WERI-Rb-1 (cell line): ENCODE measurements around the gene GFI1B.

ENCODE experiments used
- DNase-seq: peaks from one replicate; pipeline ENCODE4 v3.0.0-alpha.2; 2020
- H3K27ac ChIP-seq: fragments of 250-450 bp; sonication (Bioruptor Pico); 2 replicates; pipeline ENCODE4 v1.5.1; 2020; ENCODE audit warnings: mild to moderate bottlenecking, moderate library complexity
- H3K27me3 ChIP-seq: fragments of 250-450 bp; sonication (Bioruptor Pico); 2 replicates; pipeline ENCODE4 v1.5.1; 2021; ENCODE audit warnings: mild to moderate bottlenecking, low read depth, moderate library complexity; ENCODE audit not compliant: insufficient read depth, severe bottlenecking
- H3K36me3 ChIP-seq: fragments of 250-450 bp; sonication (Bioruptor Pico); 2 replicates; pipeline ENCODE4 v1.5.1; 2020; ENCODE audit warnings: mild to moderate bottlenecking, moderate library complexity
- H3K4me3 ChIP-seq: 2 replicates; pipeline ENCODE4 v1.5.1; 2011; ENCODE audit warnings: low read depth, mild to moderate bottlenecking, control low read depth, low read length
- H3K9me3 ChIP-seq: fragments of 250-450 bp; sonication (Bioruptor Pico); 2 replicates; pipeline ENCODE4 v1.5.1; 2021; ENCODE audit warnings: mild to moderate bottlenecking, moderate library complexity; ENCODE audit not compliant: severe bottlenecking
- TF ChIP-seq, protein P1 (sequence below): IDR thresholded peaks from 2 replicates; pipeline ENCODE4 v1.5.1; 2011; ENCODE audit warnings: low read depth, mild to moderate bottlenecking, control low read depth, inconsistent platforms, low read length

GFI1B gene

DNA sequence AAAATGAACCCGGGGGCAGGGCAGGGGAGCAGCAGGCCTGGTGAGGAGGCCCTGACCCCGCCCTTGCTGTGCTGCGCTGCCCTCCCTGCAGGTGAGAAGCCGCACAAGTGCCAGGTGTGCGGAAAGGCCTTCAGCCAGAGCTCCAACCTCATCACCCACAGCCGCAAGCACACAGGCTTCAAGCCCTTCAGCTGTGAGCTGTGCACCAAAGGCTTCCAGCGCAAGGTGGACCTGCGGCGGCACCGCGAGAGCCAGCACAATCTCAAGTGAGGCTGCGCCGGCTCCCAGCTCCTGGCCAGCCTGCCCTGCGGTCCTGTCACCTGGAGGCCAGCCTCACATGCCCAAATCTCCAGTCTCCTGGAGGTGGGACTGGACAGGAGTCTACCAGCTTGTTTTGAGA is 12.3 kb downstream of the GFI1B start:
- Histone ChIP-seq H3K36me3 (no peaks in the 10 kb centered on the region), H3K9me3 (no peaks in the 10 kb centered on the region), H3K27me3 (no peaks in the 10 kb centered on the region), H3K4me3 (no peak overlapping the region), H3K27ac (no peak overlapping the region)
- DNase-seq: no peak
- TF ChIP-seq, protein P1, sequence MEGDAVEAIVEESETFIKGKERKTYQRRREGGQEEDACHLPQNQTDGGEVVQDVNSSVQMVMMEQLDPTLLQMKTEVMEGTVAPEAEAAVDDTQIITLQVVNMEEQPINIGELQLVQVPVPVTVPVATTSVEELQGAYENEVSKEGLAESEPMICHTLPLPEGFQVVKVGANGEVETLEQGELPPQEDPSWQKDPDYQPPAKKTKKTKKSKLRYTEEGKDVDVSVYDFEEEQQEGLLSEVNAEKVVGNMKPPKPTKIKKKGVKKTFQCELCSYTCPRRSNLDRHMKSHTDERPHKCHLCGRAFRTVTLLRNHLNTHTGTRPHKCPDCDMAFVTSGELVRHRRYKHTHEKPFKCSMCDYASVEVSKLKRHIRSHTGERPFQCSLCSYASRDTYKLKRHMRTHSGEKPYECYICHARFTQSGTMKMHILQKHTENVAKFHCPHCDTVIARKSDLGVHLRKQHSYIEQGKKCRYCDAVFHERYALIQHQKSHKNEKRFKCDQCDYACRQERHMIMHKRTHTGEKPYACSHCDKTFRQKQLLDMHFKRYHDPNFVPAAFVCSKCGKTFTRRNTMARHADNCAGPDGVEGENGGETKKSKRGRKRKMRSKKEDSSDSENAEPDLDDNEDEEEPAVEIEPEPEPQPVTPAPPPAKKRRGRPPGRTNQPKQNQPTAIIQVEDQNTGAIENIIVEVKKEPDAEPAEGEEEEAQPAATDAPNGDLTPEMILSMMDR: no peak

DNA sequence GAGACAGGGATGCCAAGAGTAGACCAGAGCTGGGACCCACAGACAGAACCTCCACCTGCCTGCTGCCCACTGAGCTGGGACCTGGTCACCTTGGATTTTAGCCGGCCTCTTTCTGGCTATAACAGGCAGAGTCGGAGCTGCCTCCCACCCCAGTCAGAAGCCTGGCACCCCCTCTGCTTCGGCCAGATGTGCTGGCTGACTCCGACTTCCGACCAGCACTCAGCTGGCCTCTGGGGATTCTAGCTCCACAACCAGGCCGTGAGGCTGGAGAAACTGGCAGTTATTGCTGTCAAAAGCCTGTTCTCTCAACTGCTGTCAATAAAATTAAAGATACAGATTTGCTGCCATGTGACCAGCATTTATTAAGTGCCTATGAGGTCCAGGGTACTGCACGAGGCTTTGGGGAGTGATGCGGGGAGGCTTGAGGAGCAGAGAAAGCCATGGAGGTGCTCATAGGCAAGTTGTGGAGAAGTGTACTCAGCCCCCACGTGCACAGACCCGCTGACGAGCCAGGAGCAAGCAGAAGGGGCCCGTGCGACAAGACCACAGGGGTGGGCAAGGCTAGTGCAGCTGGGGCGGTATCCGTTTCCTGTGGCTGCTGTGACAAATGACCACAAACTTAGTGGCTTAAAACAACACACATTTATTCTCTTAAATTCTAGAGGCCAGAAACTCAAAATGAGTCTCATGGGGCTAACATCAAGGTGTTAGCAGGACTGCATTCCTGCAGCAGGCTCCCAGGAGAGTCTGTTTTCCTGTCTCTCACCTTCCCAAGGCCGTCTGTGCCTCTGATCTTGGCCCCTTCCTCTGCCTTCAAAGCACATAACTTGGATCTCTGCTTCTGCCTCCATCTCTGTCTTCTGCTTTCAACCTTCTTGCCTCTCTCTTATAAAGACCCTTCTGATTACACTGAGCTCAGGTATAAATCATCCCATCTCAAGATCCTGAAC is 13.1 kb downstream of the GFI1B start:
- no peak for DNase-seq
- Histone ChIP-seq H3K27ac (no peak overlapping the region), H3K36me3 (no peaks in the 10 kb centered on the region), H3K27me3 (no peaks in the 10 kb centered on the region), H3K9me3 (no peaks in the 10 kb centered on the region), H3K4me3 (no peak overlapping the region)
- TF ChIP-seq, protein P1: no peak

DNA sequence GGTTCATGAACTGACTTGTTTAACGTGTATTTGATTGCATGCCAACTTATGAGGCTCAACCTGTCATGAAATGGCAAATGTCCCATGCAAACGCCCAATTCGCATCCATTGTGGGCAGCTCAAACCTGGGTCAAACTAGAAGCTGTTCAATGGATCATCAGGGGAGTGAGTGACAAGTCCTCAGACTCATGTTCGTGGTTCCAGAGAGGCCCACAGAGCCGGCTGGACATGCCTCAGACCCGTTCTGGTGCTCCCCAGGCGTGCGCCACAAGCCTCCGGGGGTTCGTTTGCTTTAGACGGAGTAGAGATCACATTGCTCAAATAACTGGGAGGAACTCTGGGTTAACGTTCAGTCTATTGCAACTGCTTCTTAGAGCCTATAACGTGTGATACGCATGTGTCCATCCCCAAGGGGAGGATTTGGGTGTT is 15.0 kb downstream of the GFI1B start:
- no peaks in the 10 kb centered on the region for H3K9me3 ChIP-seq
- DNase-seq: no peak
- no peak overlapping the region for H3K4me3 ChIP-seq
- TF ChIP-seq, protein P1: no peak
- H3K27me3 ChIP-seq: no peaks in the 10 kb centered on the region
- no peaks in the 10 kb centered on the region for H3K36me3 ChIP-seq
- H3K27ac ChIP-seq: no peak overlapping the region

DNA sequence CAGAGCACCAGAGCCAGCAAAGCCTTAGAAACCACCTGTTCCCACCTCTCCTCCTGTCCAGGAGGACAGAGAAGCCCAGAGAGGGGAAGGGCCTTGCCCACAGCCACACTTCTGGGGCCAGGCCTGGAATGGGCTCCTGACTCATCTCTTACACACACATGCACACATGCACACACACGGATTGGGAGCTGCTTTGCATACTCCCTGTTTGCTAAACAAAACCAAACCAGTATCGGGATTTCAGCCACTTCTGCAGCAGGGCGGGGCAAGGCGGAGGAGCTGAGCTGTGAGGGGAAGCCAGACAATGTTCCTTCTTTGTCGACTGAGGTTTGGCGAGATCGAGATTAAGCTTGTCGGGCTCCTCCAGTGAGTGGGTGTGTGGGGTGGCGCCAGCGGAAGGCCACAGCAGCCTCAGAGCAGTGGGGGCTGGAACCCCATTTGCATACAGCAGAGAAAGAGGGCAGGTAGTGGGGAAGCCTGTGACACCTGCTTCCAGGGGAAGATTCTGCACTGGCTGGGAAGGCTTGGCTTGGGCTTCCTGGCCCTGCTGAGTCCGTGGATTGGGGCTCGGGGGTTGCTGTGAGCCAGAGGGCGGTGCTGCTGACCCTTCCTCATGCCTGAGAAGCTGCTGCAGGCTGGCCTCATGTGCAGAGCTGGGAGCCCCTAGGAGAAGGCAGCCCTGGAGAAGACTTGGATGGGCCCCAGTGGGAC is 16.1 kb downstream of the GFI1B start:
- Histone ChIP-seq H3K4me3 (no peak overlapping the region), H3K36me3 (no peaks in the 10 kb centered on the region), H3K27ac (no peak overlapping the region), H3K27me3 (no peaks in the 10 kb centered on the region), H3K9me3 (no peaks in the 10 kb centered on the region)
- no peak for DNase-seq
- TF ChIP-seq, protein P1: no peak

DNA sequence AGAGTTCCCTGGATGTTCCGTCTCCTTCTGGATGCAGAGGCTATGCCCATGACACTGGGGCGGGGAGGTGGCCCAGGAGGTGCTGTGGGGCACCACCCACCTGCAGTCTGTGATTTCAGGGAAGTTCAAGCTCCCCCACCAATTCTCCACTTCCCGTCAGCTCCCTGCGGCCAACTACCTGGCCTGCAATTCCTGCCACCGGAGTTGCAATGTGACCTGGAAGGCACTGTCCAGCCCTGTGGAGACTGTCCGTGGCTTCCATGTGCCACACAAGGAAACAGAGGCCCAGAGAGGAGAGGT is 16.6 kb downstream of the GFI1B start:
- Histone ChIP-seq H3K9me3 (no peaks in the 10 kb centered on the region), H3K27me3 (no peaks in the 10 kb centered on the region), H3K36me3 (no peaks in the 10 kb centered on the region), H3K4me3 (no peak overlapping the region), H3K27ac (no peak overlapping the region)
- TF ChIP-seq, protein P1: no peak
- DNase-seq: no peak
